Endothelial cell of umbilical vein (primary cell): ENCODE data around the gene POU2F3. TPM values are rescaled to one million over a fixed set of nuclear protein-coding genes. Genes with fewer than 3 reads are reported as not detected.

Experiments used
- BruUV-seq: library from RNA; stranded (reverse); fragments of 400-500 nt; replicated peaks from 2 replicates; lab custom pipeline; 2021; lab: Mats Ljungman, UMichigan
- CTCF ChIA-PET: fragments of 300-600, 350-600 bp; sonication (Branson Sonifier 250); formaldehyde crosslinking; loops from one replicate; lab custom pipeline; 2021; ENCODE audit warnings: antibody characterized with exemption, inconsistent platforms; lab: Charles Lee
- POLR2A ChIA-PET: fragments of 300-600, 350-600 bp; sonication (Branson Sonifier 250); formaldehyde crosslinking; loops from one replicate; lab custom pipeline; 2021; ENCODE audit warnings: antibody characterized with exemption, inconsistent platforms; lab: Charles Lee
- DNase-seq: peaks from one replicate; pipeline ENCODE4 v3.0.0-alpha.2; 2011; ENCODE audit warnings: low read depth, low spot score
- FAIRE-seq: peaks from 2 replicates; lab custom pipeline; 2011; peaks lifted over from hg19 to GRCh38; lab: Jason Lieb, UNC
- H2AFZ ChIP-seq: 2 replicates; pipeline ENCODE4 v1.6.0; 2012; ENCODE audit warnings: low read depth, low read length, control low read depth, inconsistent platforms
- H3K27ac ChIP-seq: 2 replicates; pipeline ENCODE4 v1.5.1; 2011; ENCODE audit warnings: low read depth, mild to moderate bottlenecking, control low read depth, low read length, moderate library complexity; ENCODE audit not compliant: insufficient read depth
- H3K27me3 ChIP-seq, 2 experiments: 2 replicates each; pipeline versions ENCODE4 v1.6.0 to v1.6.1; 2011; ENCODE audit warnings: low read length in 2 of 2, mixed read lengths in 1 of 2; ENCODE audit not compliant: control insufficient read depth in 2 of 2, insufficient read depth in 2 of 2
- H3K36me3 ChIP-seq, 2 experiments: 2 replicates in 1 of 2; 3 replicates in 1 of 2; pipeline ENCODE4 v1.5.1; 2011; ENCODE audit warnings: low read length in 2 of 2, mild to moderate bottlenecking in 1 of 2, moderate library complexity in 1 of 2; ENCODE audit not compliant: control insufficient read depth in 2 of 2, insufficient read depth in 2 of 2; ENCODE audit errors: extremely low read depth in 1 of 2
- H3K4me1 ChIP-seq: 3 replicates; pipeline ENCODE4 v1.5.1; 2011; ENCODE audit warnings: mild to moderate bottlenecking, low read length; ENCODE audit not compliant: control insufficient read depth, insufficient read depth; ENCODE audit errors: extremely low read depth
- H3K4me2 ChIP-seq: 2 replicates; pipeline ENCODE4 v1.6.1; 2011; ENCODE audit warnings: low read length, control low read depth, mixed read lengths; ENCODE audit not compliant: insufficient read depth
- H3K4me3 ChIP-seq, 3 experiments: fragments of 200-600 bp in 1 of 3; sonication (generic), shearing (Covaris generic) in 1 of 3; replicated peaks in 1 of 3; 2 replicates each; pipeline ENCODE4 v1.5.1; 2011 to 2016; ENCODE audit warnings: control low read depth in 3 of 3, low read length in 3 of 3, mild to moderate bottlenecking in 2 of 3, inconsistent platforms in 1 of 3, low read depth in 1 of 3, moderate library complexity in 1 of 3; ENCODE audit not compliant: insufficient read depth in 1 of 3
- H3K79me2 ChIP-seq: 2 replicates; pipeline ENCODE4 v1.6.0; 2012; ENCODE audit warnings: low read length, inconsistent platforms; ENCODE audit not compliant: control insufficient read depth, insufficient read depth
- H3K9ac ChIP-seq: replicated peaks from 2 replicates; pipeline ENCODE3; 2011; ENCODE audit warnings: low read length, control low read depth; ENCODE audit not compliant: insufficient read depth; ENCODE audit errors: extremely low read depth
- H3K9me1 ChIP-seq: replicated peaks from 3 replicates; pipeline ENCODE4 v1.6.0; 2011; ENCODE audit warnings: mild to moderate bottlenecking, low read length; ENCODE audit not compliant: control insufficient read depth, insufficient read depth; ENCODE audit errors: extremely low read depth
- H3K9me3 ChIP-seq: replicated peaks from 2 replicates; pipeline ENCODE4 v1.5.1; 2012; ENCODE audit warnings: low read length, inconsistent platforms; ENCODE audit not compliant: control insufficient read depth, insufficient read depth
- H4K20me1 ChIP-seq: replicated peaks from 2 replicates; pipeline ENCODE3; 2011; ENCODE audit warnings: mild to moderate bottlenecking, low read length; ENCODE audit not compliant: control insufficient read depth, insufficient read depth; ENCODE audit errors: extremely low read depth
- EZH2 ChIP-seq: IDR thresholded peaks from 2 replicates; pipeline ENCODE4 v1.6.1; 2012; ENCODE audit warnings: borderline replicate concordance, low read depth, mild to moderate bottlenecking, moderate library complexity, low read length, inconsistent platforms; ENCODE audit not compliant: severe bottlenecking
- FOS ChIP-seq: IDR thresholded peaks from 2 replicates; pipeline ENCODE4 v1.6.1; 2011; ENCODE audit warnings: mild to moderate bottlenecking, low read length, moderate library complexity, borderline replicate concordance; ENCODE audit not compliant: insufficient read depth
- GATA2 ChIP-seq: IDR thresholded peaks from 2 replicates; pipeline ENCODE4 v1.7.0; 2011; ENCODE audit warnings: low read depth, mild to moderate bottlenecking, moderate library complexity, mixed read lengths, low read length; ENCODE audit not compliant: insufficient read length, insufficient read depth
- JUN ChIP-seq: IDR thresholded peaks from 2 replicates; pipeline ENCODE4 v1.6.1; 2011; ENCODE audit warnings: borderline replicate concordance, low read depth; ENCODE audit not compliant: insufficient read length, insufficient read depth
- MAX ChIP-seq: IDR thresholded peaks from 2 replicates; pipeline ENCODE4 v1.6.1; 2011; ENCODE audit not compliant: insufficient read depth, insufficient read length
- MYC ChIP-seq: IDR thresholded peaks from one replicate; pipeline ENCODE4 v1.6.1; 2011; ENCODE audit warnings: mild to moderate bottlenecking, low read depth, low read length
- POLR2A ChIP-seq: IDR thresholded peaks from 2 replicates; pipeline ENCODE4 v1.6.1; 2012; ENCODE audit warnings: low read depth, mild to moderate bottlenecking, control low read depth, low read length
- POLR2AphosphoS5 ChIP-seq: IDR thresholded peaks from 2 replicates; pipeline ENCODE4 v1.6.1; 2012; ENCODE audit warnings: low read depth, mild to moderate bottlenecking, control low read depth, low read length, moderate library complexity; ENCODE audit not compliant: insufficient read depth
- dilution Hi-C: fragments of 300-500 bp; cut with MboI; formaldehyde crosslinking; loops from one replicate; pipeline ENCODE4 v1.15.0; 2019; ENCODE audit warnings: low sequenced_read_pairs; ENCODE audit not compliant: extremely low pct_ligation_motif_present
- intact Hi-C: fragments of 100-400 bp; cut with micrococcal nuclease; formaldehyde crosslinking; loops from one replicate; pipeline ENCODE4 v1.10.0; 2022
- polyA plus RNA-seq, 4 experiments: library from polyadenylated mRNA; depleted of rRNA in 3 of 4; stranded (reverse) in 3 of 4; unstranded in 1 of 4; fragments of >200 nt; gene quantifications; 2 replicates each; pipeline versions ENCODE4 v1.2.1 to v1.2.3, GENCODE V29; 2011 to 2012; ENCODE audit warnings: missing spikeins in 1 of 4
- total RNA-seq: library from RNA; stranded (reverse); gene quantifications from 2 replicates; pipeline ENCODE4 v1.2.3, GENCODE V29; 2021
- TF ChIP-seq, protein P1 (sequence below), 2 donors: IDR thresholded peaks; 1 replicate in 1 of 2; 2 replicates in 1 of 2; pipeline ENCODE4 v1.5.1; 2011; ENCODE audit warnings: low read length in 2 of 2, mild to moderate bottlenecking in 2 of 2, moderate library complexity in 2 of 2, control low read depth in 1 of 2, inconsistent platforms in 1 of 2, low read depth in 1 of 2; ENCODE audit not compliant: insufficient read depth in 1 of 2; ENCODE audit errors: extremely low read depth in 1 of 2

Gene POU2F3
- total and polyA plus RNA-seq, 2 donors (not counting 3 experiments of a cell fraction or from before 2014, with no cell fraction given) = 0.06 TPM; not detected in 1

- Histone ChIP-seq H3K27me3 (no peaks in the 10 kb centered on the region), H4K20me1 (no peaks in the 10 kb centered on the region), H3K27ac (no peak overlapping the region), H3K4me2 (no peak overlapping the region), H2AFZ (no peak overlapping the region), H3K79me2 (peaks cover 30% of the 10 kb centered on the region), H3K9me1 (no peaks in the 10 kb centered on the region), H3K9ac (no peak overlapping the region), H3K4me3 (no peak overlapping the region), H3K9me3 (no peaks in the 10 kb centered on the region), H3K36me3 (peaks cover 0 to 13% of the 10 kb centered on the region in 2 experiments), H3K4me1 (peaks cover 31% of the 10 kb centered on the region)
- ChIA-PET POLR2A (no interaction called here), CTCF (interaction anchor here (0.7 to 4.8 kb wide), 22 partner anchors 9 to 719 kb away, joined by 3 to 32 read pairs (median 6); partner anchors contain the start of gene TLCD5)
- intact Hi-C loops (loop anchor here (2.0 to 10.0 kb wide), 5 partner anchors 166 to 1860 kb away; partner anchors contain the start of gene SC5D), dilution Hi-C loops (no loop called here)
- no TSS peak for BruUV-seq
- TF ChIP-seq, protein P1, sequence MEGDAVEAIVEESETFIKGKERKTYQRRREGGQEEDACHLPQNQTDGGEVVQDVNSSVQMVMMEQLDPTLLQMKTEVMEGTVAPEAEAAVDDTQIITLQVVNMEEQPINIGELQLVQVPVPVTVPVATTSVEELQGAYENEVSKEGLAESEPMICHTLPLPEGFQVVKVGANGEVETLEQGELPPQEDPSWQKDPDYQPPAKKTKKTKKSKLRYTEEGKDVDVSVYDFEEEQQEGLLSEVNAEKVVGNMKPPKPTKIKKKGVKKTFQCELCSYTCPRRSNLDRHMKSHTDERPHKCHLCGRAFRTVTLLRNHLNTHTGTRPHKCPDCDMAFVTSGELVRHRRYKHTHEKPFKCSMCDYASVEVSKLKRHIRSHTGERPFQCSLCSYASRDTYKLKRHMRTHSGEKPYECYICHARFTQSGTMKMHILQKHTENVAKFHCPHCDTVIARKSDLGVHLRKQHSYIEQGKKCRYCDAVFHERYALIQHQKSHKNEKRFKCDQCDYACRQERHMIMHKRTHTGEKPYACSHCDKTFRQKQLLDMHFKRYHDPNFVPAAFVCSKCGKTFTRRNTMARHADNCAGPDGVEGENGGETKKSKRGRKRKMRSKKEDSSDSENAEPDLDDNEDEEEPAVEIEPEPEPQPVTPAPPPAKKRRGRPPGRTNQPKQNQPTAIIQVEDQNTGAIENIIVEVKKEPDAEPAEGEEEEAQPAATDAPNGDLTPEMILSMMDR (IDR thresholded peaks at IDR 0.05; ENCODE audit: extremely low read depth in 1 of 2, insufficient read depth in 1 of 2, low read depth in 1 of 2, low read length in 2 of 2) = no peak
- TF ChIP-seq FOS = no peak
- no peak for TF ChIP-seq MAX
- no peak for TF ChIP-seq MYC
- TF ChIP-seq POLR2A = no peak
- no peak for TF ChIP-seq GATA2
- no peak for TF ChIP-seq JUN
- no peak for TF ChIP-seq EZH2
- no peak for TF ChIP-seq POLR2AphosphoS5
- no peak for FAIRE-seq
- DNase-seq = no peak
These were observed 94.4 kb downstream of the POU2F3 start for GRCh38 chr11:120334332-120334731.
